ENCODE results near the gene SYNPR. TPM values are rescaled to one million over a fixed set of nuclear protein-coding genes. Genes with fewer than 3 reads are reported as not detected.

Gene SYNPR
- total and polyA plus RNA-seq, 12 donors, result 0.01 to 0.71 (median 0.43) TPM; not detected in 7

DNA sequence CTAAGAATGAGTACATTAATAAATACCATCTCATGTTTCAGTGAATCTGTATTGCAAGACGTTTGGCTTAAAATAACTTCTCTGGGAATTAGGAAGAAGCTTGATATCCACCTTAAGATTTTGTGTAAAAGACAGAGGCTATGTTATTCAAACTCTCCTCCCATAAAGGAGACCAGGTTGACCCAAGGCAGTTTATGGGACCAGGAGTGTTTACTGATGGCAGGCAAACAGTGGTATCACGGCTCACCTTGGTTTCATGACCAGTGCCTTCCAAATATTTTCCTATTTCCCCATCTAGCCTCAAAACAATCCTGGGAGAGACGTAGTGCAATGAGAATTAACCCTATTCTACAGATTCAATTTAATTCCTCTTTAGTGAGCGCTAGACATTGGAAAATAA, 284.2 kb downstream of the SYNPR start:
- Histone ChIP-seq H3K36me3 (no peaks in the 10 kb centered on the region), H3K9me3 (no peaks in the 10 kb centered on the region), H3K27me3 (peaks cover 0 to 5% (median 0%) of the 10 kb centered on the region in 7 donors), H3K4me3 (no peak overlapping the region), H3K27ac (no peak overlapping the region), H3K4me1 (no peaks in the 10 kb centered on the region)
- no peak for ATAC-seq
- 56 to 69% methylated on average over 4 of the region's 4 CpGs for WGBS, 2 donors
- intact Hi-C loops (cut with DNase I), result no loop called here
- no peak for DNase-seq
- no peak for TF ChIP-seq CTCF (IDR thresholded peaks at IDR 0.05)

DNA sequence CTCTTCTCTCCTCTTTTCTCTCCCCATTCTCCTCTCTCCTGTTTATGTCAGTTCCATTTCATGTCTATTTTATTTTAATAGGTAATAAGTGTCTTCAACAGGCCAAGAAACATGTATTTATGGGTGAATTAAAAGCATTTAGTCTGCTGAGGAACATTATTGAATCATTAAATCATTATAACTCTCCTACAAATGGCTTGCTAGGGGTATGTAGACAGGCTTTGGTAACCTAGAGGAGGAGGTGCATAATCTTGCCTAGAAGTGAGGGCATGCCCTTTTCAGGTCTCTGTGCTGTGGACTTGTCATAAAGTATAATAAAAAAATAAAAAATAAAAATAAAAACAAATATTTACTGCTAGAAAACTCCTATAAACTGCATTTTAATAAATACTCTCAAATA, 285.5 kb downstream of the SYNPR start:
- intact Hi-C loops (cut with DNase I), result no loop called here
- H3K4me1 ChIP-seq, result no peaks in the 10 kb centered on the region
- H3K9me3 ChIP-seq, result no peaks in the 10 kb centered on the region
- no peak overlapping the region for H3K4me3 ChIP-seq
- H3K27me3 ChIP-seq, result peaks cover 0 to 5% (median 0%) of the 10 kb centered on the region in 7 donors
- ATAC-seq, result no peak
- DNase-seq, result no peak
- TF ChIP-seq CTCF (IDR thresholded peaks at IDR 0.05), result no peak
- H3K36me3 ChIP-seq, result no peaks in the 10 kb centered on the region
- H3K27ac ChIP-seq, result no peak overlapping the region

GRCh38 chr3:63565220-63565619, 287.1 kb downstream of the SYNPR start:
- 60 to 70% methylated on average over 6 of the region's 6 CpGs for WGBS, 2 donors
- no peak for TF ChIP-seq CTCF (IDR thresholded peaks at IDR 0.05)
- intact Hi-C loops (cut with DNase I), result no loop called here

DNA sequence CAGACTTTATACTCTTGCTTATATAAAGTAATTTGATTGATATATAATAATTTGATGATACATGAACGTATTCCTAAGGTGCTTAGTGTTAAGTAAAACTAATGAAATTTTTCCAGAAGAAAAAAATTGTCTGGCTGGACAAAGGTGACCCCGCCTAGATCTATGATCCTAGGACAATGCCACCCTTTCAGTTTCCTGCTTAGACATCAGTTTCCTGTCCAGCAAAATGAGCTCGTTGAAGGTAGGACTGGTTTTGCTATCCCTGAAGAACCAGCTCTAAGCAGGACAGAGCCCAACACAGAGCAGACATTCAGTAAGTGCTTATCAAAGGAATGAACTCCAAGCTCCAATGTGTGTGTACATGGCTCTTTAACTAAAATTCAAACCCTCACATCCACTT, 293.6 kb downstream of the SYNPR start:
- no peak for TF ChIP-seq CTCF (IDR thresholded peaks at IDR 0.05)
- Histone ChIP-seq H3K4me3 (no peak overlapping the region), H3K36me3 (no peaks in the 10 kb centered on the region), H3K4me1 (no peaks in the 10 kb centered on the region), H3K27ac (no peak overlapping the region), H3K27me3 (no peaks in the 10 kb centered on the region), H3K9me3 (no peaks in the 10 kb centered on the region)
- intact Hi-C loops (cut with DNase I), result no loop called here
- DNase-seq (no peak), ATAC-seq (no peak)
- 61 to 66% methylated on average over 3 of the region's 3 CpGs for WGBS, 2 donors

More at GRCh38 chr3:63565220-63565619, 287.1 kb downstream of the SYNPR start:
- ATAC-seq, result no peak
- Histone ChIP-seq H3K9me3 (no peaks in the 10 kb centered on the region), H3K4me1 (no peaks in the 10 kb centered on the region), H3K4me3 (no peak overlapping the region), H3K36me3 (no peaks in the 10 kb centered on the region), H3K27me3 (peaks cover 0 to 5% (median 0%) of the 10 kb centered on the region in 7 donors), H3K27ac (no peak overlapping the region)
- no peak for DNase-seq

GRCh38 chr3:63576846-63577245, 298.7 kb downstream of the SYNPR start:
- TF ChIP-seq CTCF (IDR thresholded peaks at IDR 0.05), result no peak
- no peaks in the 10 kb centered on the region for H3K9me3 ChIP-seq
- no peaks in the 10 kb centered on the region for H3K36me3 ChIP-seq
- no peaks in the 10 kb centered on the region for H3K27me3 ChIP-seq
- H3K4me1 ChIP-seq, result no peaks in the 10 kb centered on the region
- H3K27ac ChIP-seq, result no peak overlapping the region
- intact Hi-C loops (cut with DNase I), result no loop called here
- ATAC-seq (no peak), DNase-seq (no peak)
- 81 to 84% methylated on average over 2 of the region's 2 CpGs for WGBS, 2 donors
- H3K4me3 ChIP-seq, result no peak overlapping the region

Data from heart right ventricle (tissue), 16 donors.